ENCODE results near the gene KCNIP4.

The KCNIP4 gene

GRCh38 chr4:21898101-21898500, 50.5 kb downstream of the KCNIP4 start:
- no peak overlapping the region for H3K4me3 ChIP-seq (ENCODE audit: low read length)
- H3K27me3 ChIP-seq (ENCODE audit: control insufficient read depth, insufficient read depth, low read length), result no peaks in the 10 kb centered on the region
- no peaks in the 10 kb centered on the region for H3K4me1 ChIP-seq (ENCODE audit: control insufficient read depth, insufficient read depth, low read length)
- H3K36me3 ChIP-seq (ENCODE audit: control insufficient read depth, insufficient read depth, low read length), result no peaks in the 10 kb centered on the region
- no peaks in the 10 kb centered on the region for H3K9me3 ChIP-seq (ENCODE audit: control insufficient read depth, low read length)
- H3K9ac ChIP-seq (ENCODE audit: low read length), result no peak overlapping the region

DNA sequence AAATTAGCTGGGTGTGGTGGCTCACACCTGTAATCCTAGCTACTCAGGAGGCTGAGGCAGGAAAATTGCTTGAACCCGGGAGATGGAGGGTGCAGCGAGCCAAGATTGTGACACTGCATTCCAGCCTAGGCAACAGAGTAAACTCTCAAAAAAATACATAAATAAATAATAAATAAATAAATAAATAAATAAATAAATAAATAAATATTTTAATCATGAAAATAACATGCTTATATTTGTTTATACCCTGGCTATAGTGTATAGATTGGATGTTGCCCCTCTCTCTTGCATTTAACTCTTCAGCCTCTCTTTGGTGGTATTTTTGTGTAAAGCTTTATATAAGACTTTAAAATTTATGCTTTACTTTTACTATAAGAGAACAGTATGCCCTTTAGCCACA, 51.8 kb downstream of the KCNIP4 start:
- no peaks in the 10 kb centered on the region for H3K27me3 ChIP-seq (ENCODE audit: control insufficient read depth, insufficient read depth, low read length)
- H3K9me3 ChIP-seq (ENCODE audit: control insufficient read depth, low read length), result no peaks in the 10 kb centered on the region
- no peaks in the 10 kb centered on the region for H3K4me1 ChIP-seq (ENCODE audit: control insufficient read depth, insufficient read depth, low read length)
- H3K36me3 ChIP-seq (ENCODE audit: control insufficient read depth, insufficient read depth, low read length), result no peaks in the 10 kb centered on the region
- H3K4me3 ChIP-seq (ENCODE audit: low read length), result no peak overlapping the region
- no peak overlapping the region for H3K9ac ChIP-seq (ENCODE audit: low read length)

- H3K4me1 ChIP-seq (ENCODE audit: control insufficient read depth, insufficient read depth, low read length), result no peaks in the 10 kb centered on the region
- no peaks in the 10 kb centered on the region for H3K36me3 ChIP-seq (ENCODE audit: control insufficient read depth, insufficient read depth, low read length)
- H3K27me3 ChIP-seq (ENCODE audit: control insufficient read depth, insufficient read depth, low read length), result no peaks in the 10 kb centered on the region
- no peak overlapping the region for H3K9ac ChIP-seq (ENCODE audit: low read length)
- no peaks in the 10 kb centered on the region for H3K9me3 ChIP-seq (ENCODE audit: control insufficient read depth, low read length)
- H3K4me3 ChIP-seq (ENCODE audit: low read length), result no peak overlapping the region
Observed at GRCh38 chr4:21893136-21893535, 55.4 kb downstream of the KCNIP4 start.

DNA sequence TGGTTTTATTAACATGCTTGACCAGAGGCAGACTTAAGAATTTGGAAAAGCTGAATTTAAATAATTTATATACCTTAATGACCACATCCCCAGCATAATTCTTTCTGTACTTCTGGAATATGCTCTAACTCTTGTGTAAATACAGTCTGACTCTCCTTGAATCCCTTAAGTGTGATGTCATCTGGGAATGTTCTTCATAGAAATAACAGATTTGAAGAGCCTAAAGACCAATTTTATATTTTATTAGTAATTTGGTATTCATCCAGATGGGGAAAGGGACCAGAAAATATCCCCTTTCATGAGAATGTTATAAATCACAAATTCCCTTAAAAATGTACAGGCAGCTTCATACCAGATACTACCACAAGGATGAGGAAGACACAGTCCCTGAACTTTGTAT, 58.3 kb downstream of the KCNIP4 start:
- H3K36me3 ChIP-seq (ENCODE audit: control insufficient read depth, insufficient read depth, low read length), result no peaks in the 10 kb centered on the region
- no peak overlapping the region for H3K9ac ChIP-seq (ENCODE audit: low read length)
- no peaks in the 10 kb centered on the region for H3K9me3 ChIP-seq (ENCODE audit: control insufficient read depth, low read length)
- no peaks in the 10 kb centered on the region for H3K4me1 ChIP-seq (ENCODE audit: control insufficient read depth, insufficient read depth, low read length)
- no peaks in the 10 kb centered on the region for H3K27me3 ChIP-seq (ENCODE audit: control insufficient read depth, insufficient read depth, low read length)
- H3K4me3 ChIP-seq (ENCODE audit: low read length), result no peak overlapping the region

DNA sequence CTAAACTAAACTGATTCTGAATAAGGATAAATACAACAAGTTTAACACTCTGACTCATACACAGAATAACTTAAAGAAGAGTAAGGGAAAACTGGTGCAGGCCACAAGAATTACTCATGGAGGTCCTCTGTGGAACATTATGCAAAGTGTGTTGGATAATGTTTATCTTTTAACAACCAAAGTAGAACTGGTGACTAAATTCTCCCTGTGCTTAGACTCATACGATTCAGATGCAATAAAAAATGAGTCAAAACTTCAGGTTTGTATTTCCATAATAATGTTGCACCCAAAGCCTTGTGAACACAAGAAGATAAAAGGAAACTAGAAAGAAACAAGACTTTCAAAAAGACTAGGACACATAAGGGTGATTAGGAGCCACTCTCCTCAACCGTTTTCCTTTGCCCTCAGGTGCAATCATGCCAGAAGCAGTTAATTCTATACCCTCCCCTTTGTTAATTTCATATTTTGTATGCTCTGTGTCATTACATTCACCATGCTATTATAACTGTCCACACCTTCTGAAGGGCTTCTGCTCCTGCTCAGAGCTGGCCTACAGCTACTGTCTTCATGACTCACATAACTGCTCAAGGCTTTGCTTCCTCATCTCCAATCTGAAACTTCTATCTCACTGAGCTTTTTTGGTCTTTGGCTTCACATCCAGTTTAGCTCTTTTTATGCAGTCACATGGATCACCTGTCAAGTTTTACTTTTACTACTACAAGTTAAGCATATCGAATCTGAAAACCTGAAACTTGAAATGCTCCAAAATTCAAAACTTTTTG, 60.2 kb downstream of the KCNIP4 start:
- no peaks in the 10 kb centered on the region for H3K4me1 ChIP-seq (ENCODE audit: control insufficient read depth, insufficient read depth, low read length)
- H3K27me3 ChIP-seq (ENCODE audit: control insufficient read depth, insufficient read depth, low read length), result no peaks in the 10 kb centered on the region

GRCh38 chr4:21887481-21887880, 61.1 kb downstream of the KCNIP4 start:
- Histone ChIP-seq H3K27me3 (ENCODE audit: control insufficient read depth, insufficient read depth, low read length) (no peaks in the 10 kb centered on the region), H3K9me3 (ENCODE audit: control insufficient read depth, low read length) (no peaks in the 10 kb centered on the region), H3K4me3 (ENCODE audit: low read length) (no peak overlapping the region), H3K36me3 (ENCODE audit: control insufficient read depth, insufficient read depth, low read length) (no peaks in the 10 kb centered on the region), H3K4me1 (ENCODE audit: control insufficient read depth, insufficient read depth, low read length) (no peaks in the 10 kb centered on the region), H3K9ac (ENCODE audit: low read length) (no peak overlapping the region)

More for the DNA sequence above, 60.2 kb downstream of the KCNIP4 start:
- H3K9ac ChIP-seq (ENCODE audit: low read length), result no peak overlapping the region
- no peaks in the 10 kb centered on the region for H3K36me3 ChIP-seq (ENCODE audit: control insufficient read depth, insufficient read depth, low read length)
- no peak overlapping the region for H3K4me3 ChIP-seq (ENCODE audit: low read length)
- no peaks in the 10 kb centered on the region for H3K9me3 ChIP-seq (ENCODE audit: control insufficient read depth, low read length)

- H3K4me1 ChIP-seq (ENCODE audit: control insufficient read depth, insufficient read depth, low read length), result no peaks in the 10 kb centered on the region
Observed at GRCh38 chr4:21885770-21886169, 62.8 kb downstream of the KCNIP4 start.

DNA sequence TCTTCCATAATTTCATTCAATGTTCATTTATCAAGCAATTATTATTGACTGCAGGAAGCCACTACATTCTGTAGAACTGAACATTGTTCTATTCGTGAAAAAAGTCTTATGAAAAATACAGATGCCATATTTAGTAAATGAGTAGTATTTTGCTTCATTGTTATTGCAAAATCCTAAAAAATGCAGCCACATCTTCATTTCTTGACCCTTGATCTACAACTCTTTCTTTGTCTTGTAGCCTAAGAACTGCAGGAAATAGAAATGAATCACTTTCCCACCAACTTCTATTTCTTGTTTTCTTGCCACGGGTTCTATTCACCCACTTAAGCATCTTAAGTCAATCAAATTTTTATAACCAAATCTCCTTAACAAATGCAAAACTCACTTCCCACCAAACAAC, 63.3 kb downstream of the KCNIP4 start:
- Histone ChIP-seq H3K36me3 (ENCODE audit: control insufficient read depth, insufficient read depth, low read length) (no peaks in the 10 kb centered on the region), H3K27me3 (ENCODE audit: control insufficient read depth, insufficient read depth, low read length) (no peaks in the 10 kb centered on the region), H3K4me3 (ENCODE audit: low read length) (no peak overlapping the region), H3K4me1 (ENCODE audit: control insufficient read depth, insufficient read depth, low read length) (no peaks in the 10 kb centered on the region), H3K9me3 (ENCODE audit: control insufficient read depth, low read length) (no peaks in the 10 kb centered on the region), H3K9ac (ENCODE audit: low read length) (no peak overlapping the region)

More at GRCh38 chr4:21885770-21886169, 62.8 kb downstream of the KCNIP4 start:
- Histone ChIP-seq H3K9me3 (ENCODE audit: control insufficient read depth, low read length) (no peaks in the 10 kb centered on the region), H3K4me3 (ENCODE audit: low read length) (no peak overlapping the region), H3K27me3 (ENCODE audit: control insufficient read depth, insufficient read depth, low read length) (no peaks in the 10 kb centered on the region), H3K36me3 (ENCODE audit: control insufficient read depth, insufficient read depth, low read length) (no peaks in the 10 kb centered on the region), H3K9ac (ENCODE audit: low read length) (no peak overlapping the region)

- Histone ChIP-seq H3K27me3 (ENCODE audit: control insufficient read depth, insufficient read depth, low read length) (no peaks in the 10 kb centered on the region), H3K36me3 (ENCODE audit: control insufficient read depth, insufficient read depth, low read length) (no peaks in the 10 kb centered on the region), H3K4me3 (ENCODE audit: low read length) (no peak overlapping the region), H3K9me3 (ENCODE audit: control insufficient read depth, low read length) (no peaks in the 10 kb centered on the region), H3K9ac (ENCODE audit: low read length) (no peak overlapping the region), H3K4me1 (ENCODE audit: control insufficient read depth, insufficient read depth, low read length) (no peaks in the 10 kb centered on the region)
Observed at GRCh38 chr4:21884615-21885014, 64.0 kb downstream of the KCNIP4 start.

- Histone ChIP-seq H3K4me1 (ENCODE audit: control insufficient read depth, insufficient read depth, low read length) (no peaks in the 10 kb centered on the region), H3K4me3 (ENCODE audit: low read length) (no peak overlapping the region), H3K36me3 (ENCODE audit: control insufficient read depth, insufficient read depth, low read length) (no peaks in the 10 kb centered on the region), H3K9ac (ENCODE audit: low read length) (no peak overlapping the region), H3K9me3 (ENCODE audit: control insufficient read depth, low read length) (no peaks in the 10 kb centered on the region), H3K27me3 (ENCODE audit: control insufficient read depth, insufficient read depth, low read length) (no peaks in the 10 kb centered on the region)
Observed at GRCh38 chr4:21882051-21882839, 66.3 kb downstream of the KCNIP4 start.

GRCh38 chr4:21879187-21879586, 69.4 kb downstream of the KCNIP4 start:
- H3K9me3 ChIP-seq (ENCODE audit: control insufficient read depth, low read length), result no peaks in the 10 kb centered on the region
- no peaks in the 10 kb centered on the region for H3K36me3 ChIP-seq (ENCODE audit: control insufficient read depth, insufficient read depth, low read length)
- H3K4me1 ChIP-seq (ENCODE audit: control insufficient read depth, insufficient read depth, low read length), result no peaks in the 10 kb centered on the region
- H3K9ac ChIP-seq (ENCODE audit: low read length), result no peak overlapping the region
- no peaks in the 10 kb centered on the region for H3K27me3 ChIP-seq (ENCODE audit: control insufficient read depth, insufficient read depth, low read length)
- no peak overlapping the region for H3K4me3 ChIP-seq (ENCODE audit: low read length)

DNA sequence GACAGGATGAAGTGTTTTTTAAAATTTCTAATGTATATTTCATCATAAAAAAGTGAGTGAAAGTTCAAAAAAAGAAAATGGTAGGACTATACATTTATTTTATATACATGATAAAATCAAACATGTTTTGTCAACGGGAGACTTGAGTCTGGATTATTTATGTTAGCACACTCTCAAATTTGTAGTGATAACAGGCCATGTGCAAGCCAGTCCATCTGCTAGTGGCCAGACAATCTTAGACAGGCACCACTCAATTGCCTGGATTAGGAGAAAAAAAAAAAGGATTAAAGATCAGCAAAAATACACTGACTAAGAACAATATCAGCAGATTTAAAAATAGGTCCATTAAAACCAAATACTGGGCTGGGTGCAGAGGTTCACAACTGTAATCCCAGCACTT, 71.9 kb downstream of the KCNIP4 start:
- no peaks in the 10 kb centered on the region for H3K4me1 ChIP-seq (ENCODE audit: control insufficient read depth, insufficient read depth, low read length)
- H3K9ac ChIP-seq (ENCODE audit: low read length), result no peak overlapping the region
- H3K36me3 ChIP-seq (ENCODE audit: control insufficient read depth, insufficient read depth, low read length), result no peaks in the 10 kb centered on the region
- no peak overlapping the region for H3K4me3 ChIP-seq (ENCODE audit: low read length)
- no peaks in the 10 kb centered on the region for H3K27me3 ChIP-seq (ENCODE audit: control insufficient read depth, insufficient read depth, low read length)
- H3K9me3 ChIP-seq (ENCODE audit: control insufficient read depth, low read length), result no peaks in the 10 kb centered on the region

Measured in mucosa of stomach (tissue), 1 donor.